GM19238 (cell line): ENCODE measurements around the gene PARD3.
A peak's percentile ranks its signal among the peaks of the same experiment; 100 is the strongest.
"Not testable (repeated sequence)": the region's sequence is repeated elsewhere in the genome, so short reads cannot be mapped to it uniquely, and the experiment has no call there.

Experiments used
- DNase-seq: peaks from one replicate; pipeline ENCODE4 v3.0.0; 2011; ENCODE audit warnings: low spot score; ENCODE audit not compliant: insufficient read length

The PARD3 gene

GRCh38 chr10:34800624-34801023, 14.5 kb downstream of the PARD3 start:
- no peak for DNase-seq

DNA sequence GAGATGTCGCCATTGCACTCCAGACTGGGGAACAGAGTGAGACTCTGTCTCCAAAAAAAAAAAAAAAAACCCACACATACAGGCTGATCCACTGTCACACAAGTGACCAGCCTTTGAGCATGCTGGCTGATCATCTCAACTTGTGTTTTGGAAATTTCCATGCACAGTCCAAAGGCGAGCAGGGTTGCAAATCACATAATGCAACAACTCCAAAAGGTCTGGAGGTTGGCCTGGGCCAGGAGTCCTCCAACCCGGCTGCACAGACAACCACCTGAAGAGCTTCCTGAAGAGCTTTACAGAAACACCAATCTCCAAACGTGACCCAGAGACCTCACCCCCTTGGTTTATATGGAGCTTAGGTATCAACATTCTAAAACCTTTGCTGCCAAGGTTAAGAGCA, 16.4 kb downstream of the PARD3 start:
- no peak for DNase-seq

DNA sequence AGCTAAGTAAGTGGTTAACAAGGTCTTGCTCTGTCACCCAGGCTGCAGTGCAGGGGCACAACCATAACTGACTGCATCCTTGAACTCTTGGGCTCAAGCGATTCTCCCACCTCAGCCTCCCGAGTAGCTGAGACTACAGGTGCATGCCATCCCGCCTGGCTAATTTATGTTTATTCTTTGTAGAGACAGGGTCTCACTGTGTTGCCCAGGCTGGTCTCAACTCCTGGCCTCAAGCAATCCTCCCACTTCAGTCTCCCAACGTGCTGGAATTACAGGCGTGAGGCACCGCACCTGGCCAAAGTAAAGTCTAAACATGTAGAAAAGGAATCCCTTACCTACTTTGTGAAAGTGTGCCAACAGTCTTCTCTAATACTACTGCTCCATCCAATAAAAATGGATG, 17.9 kb downstream of the PARD3 start:
- no peak for DNase-seq

GRCh38 chr10:34796133-34796532, 19.0 kb downstream of the PARD3 start:
- no peak for DNase-seq

DNA sequence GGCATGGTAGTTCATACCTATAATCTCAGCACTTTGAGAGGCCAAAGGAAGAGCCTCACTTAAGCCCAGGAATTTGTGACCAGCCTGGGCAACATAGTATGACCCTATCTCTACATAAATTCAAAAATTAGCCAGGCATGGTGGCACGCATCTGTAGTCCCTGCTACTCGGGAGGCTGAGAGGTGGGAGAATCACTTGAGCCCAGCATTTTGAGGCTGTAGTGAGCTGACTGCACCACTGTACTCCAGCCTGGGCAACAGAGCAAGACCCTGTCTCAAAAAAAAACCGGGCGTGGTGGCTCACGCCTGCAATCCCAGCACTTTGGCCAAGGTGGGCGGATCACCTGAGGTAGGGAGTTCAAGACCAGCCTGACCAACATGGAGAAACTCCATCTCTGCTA, 19.8 kb downstream of the PARD3 start:
- DNase-seq: no peak

DNA sequence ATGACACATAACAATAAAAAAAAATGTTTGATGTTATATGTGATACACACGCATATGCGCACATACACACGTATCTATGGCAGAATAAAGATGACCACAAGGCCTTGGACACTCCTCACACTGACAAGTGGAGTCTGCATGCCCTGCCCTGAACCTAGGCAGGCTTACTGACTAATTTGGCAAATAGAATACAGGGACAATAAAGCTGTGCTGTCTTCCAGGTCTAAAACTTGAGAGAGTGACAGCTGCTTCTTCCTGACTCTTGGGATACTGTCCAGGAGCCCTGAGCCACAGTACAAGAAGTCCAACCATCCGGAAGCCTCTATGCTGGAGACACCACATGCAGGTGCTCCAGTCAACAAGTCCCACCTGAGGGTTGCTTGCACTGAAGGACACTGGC, 20.3 kb downstream of the PARD3 start:
- no peak for DNase-seq

DNA sequence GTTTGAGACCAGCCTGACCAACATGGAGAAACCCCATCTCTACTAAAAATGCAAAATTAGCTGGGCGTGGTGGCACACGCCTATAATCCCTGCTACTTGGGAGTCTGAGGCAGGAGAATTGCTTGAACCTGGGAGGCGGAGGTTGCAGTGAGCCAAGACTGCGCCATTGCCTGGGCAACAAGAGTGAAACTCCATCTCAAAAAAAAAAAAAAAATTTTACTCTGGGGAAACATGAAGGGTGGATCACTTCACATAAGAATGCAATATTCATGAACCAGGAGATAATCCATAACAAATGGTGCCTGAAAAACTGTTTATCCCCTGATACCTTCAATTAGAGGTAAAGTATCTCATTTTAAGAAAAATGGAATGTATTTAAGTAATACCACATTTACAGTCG, 21.5 kb downstream of the PARD3 start:
- not testable (repeated sequence) for DNase-seq

GRCh38 chr10:34792881-34793280, 22.2 kb downstream of the PARD3 start:
- no peak for DNase-seq

DNA sequence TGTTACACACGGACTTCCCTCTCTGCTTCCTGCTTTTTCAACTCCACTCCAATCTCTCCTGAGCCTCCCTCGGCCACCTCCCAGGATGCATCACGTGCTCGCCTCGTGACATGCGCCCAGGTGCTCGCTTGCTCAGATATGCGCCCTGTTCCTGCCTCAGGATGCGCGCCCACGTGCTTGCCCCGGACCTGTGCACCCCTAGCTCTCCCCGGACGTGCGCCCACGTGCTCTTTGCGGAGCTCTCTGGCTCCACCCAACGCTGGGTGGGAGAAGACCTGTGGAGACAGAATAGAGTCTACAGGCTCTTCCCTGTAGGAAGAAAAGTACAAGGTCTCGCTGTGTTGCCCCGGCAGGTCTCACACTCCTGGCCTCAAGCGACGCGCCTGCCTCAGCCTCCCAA, 23.1 kb downstream of the PARD3 start:
- DNase-seq: no peak

DNA sequence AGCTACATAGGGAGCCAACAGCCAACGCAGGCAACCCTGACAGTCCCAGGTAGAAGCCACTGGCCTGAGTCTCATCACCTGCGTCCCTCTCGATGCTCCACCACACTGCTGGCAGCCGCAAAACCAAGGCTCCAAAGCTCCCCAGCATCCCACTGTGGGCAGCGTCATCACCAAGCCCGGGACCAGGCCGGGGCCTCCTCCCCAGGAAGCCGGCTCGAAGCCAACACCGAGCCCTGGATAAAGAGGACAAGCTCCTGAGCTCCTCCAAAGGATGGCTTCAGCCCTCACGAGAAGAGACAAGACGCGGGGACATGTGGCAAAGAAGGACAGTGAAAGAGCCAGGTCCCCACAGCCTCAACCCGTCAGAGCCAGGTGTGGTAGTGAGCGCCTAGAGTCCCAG, 23.9 kb downstream of the PARD3 start:
- DNase-seq: no peak

DNA sequence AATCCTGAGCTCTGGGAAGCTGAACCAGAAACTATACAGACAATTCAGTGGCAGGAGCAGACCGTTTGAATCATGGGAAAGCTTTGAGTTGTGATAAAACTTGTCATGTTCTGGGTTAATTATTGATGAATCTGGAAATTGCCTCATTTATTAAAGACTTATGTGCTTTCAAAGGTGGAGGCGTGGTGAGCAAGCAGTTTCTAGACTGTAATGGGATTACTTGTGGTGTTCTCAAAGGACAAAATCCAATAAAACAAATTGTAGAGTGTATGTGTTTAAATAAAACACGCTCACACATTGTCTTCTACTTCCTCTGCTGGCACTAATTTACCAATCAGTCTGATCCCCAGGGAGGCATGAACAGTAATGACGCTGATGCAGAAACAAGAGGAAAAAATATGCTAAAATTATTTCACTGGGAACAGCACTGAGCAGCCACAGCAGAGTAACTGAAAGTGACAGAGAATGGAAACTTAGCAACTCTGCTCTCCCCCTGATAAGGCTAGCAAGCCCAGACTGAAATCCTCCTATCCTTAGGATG, 25.1 kb downstream of the PARD3 start:
- DNase-seq: no peak

GRCh38 chr10:34786464-34786863, 28.6 kb downstream of the PARD3 start:
- no peak for DNase-seq

DNA sequence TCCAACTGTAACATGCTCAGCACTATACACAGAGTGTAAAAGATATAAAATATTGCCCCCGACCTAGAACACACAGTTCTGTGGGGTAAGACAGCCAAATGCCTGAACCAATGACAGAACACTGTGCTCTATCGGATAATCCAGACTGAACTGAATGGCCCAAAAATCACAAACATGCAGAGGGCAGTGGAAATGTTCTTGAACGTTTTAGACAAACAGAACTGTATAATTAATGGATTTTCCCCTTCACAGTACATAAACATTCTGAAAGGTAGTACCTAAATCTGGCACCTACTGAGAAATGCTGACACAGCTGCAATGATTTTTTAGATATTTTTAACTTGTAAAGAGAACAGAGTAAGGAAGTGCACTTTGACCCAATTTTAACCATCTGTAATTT, 33.4 kb downstream of the PARD3 start:
- DNase-seq: no peak

GRCh38 chr10:34780818-34781380, 34.2 kb downstream of the PARD3 start:
- peak; percentile 41 for DNase-seq

DNA sequence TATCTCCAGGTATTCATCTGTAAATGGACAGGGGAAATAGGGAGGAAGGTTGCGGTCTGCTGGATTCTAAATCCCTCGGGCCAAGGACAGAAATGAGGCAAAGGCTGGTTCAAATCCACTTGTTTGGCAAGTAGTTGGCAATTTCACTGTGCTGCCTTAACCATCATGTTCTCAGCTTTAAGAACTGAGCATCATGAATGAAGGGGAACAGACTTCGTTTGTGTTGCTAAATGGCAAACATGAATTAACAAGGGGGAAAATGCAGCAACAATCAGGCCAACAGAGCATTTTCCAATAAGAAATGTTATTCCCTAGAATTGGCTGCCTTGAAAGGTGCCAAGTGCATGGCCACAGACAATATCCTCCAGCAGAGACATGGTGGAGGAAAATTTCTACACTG, 36.9 kb downstream of the PARD3 start:
- no peak for DNase-seq

- no peak for DNase-seq
Observed at GRCh38 chr10:34776090-34776690, 38.9 kb downstream of the PARD3 start.

DNA sequence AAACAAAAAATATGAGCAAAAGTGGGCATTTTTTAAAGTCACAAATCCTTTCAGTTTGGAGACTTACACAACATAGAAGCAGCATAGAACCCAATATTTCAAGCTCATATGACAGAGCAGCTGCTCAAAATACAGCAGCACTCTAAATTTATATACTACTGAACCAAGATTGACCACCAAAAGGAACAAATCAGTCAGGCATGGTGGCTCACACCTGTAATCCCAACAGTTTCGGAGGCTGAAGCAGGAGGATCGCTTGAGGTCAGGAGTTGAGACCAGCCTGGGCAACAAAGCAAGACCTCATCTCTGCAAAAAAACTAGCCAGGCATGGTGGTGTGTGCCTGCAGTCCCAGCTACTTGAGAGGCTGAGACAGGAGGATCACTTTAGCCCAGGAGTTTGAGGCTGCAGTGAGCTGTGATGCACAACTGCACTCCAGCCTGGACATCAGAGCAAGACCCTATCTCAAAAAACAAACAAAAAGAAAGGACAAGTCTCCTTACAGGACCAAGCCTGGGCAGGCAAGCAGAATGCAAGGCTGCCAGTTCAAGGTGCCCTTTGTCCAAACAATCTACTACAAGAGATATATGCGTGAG, 40.0 kb downstream of the PARD3 start:
- no peak for DNase-seq

- DNase-seq: no peak
Observed at GRCh38 chr10:34773636-34774630, 41.2 kb downstream of the PARD3 start.

DNA sequence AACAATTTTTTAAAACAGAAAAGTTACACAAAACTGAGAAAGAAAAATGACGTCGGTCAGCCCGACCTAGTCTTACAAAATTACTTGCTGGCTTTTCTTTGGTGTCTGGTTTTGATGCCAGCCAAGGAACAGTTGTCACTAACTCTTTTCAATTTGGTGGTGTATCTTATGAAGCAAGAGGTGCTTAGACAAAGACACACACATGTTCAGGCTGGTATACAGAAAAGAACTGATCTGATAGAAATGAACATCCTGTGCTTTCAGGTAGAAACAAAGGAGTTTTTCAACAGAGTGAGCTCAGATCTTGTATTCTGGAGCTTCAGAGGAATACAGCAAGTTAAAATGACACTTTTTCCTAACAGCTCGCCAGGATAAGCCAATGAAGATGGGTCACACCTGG, 43.6 kb downstream of the PARD3 start:
- DNase-seq: no peak

GRCh38 chr10:34771106-34771505, 44.0 kb downstream of the PARD3 start:
- no peak for DNase-seq

GRCh38 chr10:34769899-34770298, 45.2 kb downstream of the PARD3 start:
- DNase-seq: no peak

DNA sequence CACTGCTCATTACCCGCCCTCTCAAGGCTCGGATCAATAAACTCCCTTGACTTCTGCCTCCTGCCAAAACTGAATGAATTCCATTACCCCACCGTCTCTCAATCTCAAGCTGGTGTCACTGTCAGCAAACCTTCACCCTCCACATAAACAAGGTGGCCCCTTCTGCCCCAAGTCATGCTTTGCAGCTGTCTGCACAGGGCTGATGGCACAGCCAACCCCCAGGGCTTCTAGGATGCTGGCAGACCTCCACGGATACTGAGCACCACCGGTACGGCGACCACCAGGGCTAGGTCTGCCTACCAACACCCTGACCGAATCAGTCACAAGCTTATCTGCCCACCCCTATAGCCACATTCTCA, 46.1 kb downstream of the PARD3 start:
- DNase-seq: no peak
